HG03280 (cell line): ENCODE results near the gene EFHC2.

ENCODE experiments used
- ATAC-seq: cut with Tn5 transposase; IDR thresholded peaks from one replicate; pipeline ENCODE4 v1.9.1; 2021; ENCODE audit warnings: mild to moderate bottlenecking, moderate library complexity; ENCODE audit not compliant: unreplicated experiment

Gene EFHC2

DNA sequence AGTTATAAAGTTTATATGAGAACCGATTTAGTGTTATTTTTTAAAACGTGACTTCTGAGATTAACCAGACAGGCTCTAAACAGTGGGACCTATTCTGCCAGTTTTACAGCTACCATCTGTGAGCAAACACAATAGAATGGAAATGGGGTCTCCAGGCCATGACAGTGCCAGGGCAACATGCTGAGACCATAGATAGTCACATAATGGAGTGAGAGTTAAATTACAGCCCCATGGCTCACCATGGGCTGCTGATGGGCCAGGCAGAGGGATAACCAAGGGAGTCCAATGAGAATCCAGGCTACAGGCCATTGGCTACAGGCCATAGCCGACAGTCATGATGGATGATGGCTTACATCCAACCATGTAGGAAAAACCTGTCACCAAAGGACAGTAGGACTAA lies 186.7 kb downstream of the EFHC2 start:
- no peak for ATAC-seq

DNA sequence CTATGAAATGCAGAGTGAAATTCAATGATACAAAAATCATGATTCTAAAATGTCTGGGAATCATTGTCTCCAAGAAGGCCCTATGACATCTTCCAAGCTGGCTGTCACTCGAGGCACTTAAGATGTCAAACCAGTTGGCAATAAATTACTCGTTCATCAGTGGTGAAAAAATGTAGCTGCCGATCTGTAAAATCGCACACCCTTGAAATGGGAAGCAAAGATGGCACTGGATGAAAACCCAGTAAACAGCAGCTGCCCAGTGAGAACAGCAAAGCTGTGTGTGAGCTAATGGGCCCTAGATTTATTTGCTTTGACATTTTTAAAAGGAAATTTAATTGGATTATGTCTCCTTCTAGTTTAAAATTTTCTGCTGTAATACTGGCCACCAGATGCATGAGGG lies 188.3 kb downstream of the EFHC2 start:
- ATAC-seq, result no peak

DNA sequence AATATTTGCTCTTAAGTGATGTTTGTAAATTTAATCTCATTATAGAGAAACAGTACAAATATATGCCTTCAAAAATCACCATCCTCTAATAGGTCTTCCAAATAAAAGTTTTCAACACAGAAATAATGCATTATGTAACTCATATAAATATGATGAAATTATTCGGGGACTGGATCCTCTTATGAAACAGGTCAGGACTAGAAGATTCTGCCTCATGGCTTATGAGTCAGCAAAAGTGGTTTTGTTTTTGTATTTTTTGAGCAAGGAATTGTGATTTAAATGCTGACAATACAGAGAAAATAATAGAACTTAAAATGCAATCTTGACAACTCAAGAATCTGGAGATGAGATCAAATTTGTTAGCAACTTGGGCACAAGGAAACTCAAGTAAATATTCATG lies 190.6 kb downstream of the EFHC2 start:
- ATAC-seq, result no peak

DNA sequence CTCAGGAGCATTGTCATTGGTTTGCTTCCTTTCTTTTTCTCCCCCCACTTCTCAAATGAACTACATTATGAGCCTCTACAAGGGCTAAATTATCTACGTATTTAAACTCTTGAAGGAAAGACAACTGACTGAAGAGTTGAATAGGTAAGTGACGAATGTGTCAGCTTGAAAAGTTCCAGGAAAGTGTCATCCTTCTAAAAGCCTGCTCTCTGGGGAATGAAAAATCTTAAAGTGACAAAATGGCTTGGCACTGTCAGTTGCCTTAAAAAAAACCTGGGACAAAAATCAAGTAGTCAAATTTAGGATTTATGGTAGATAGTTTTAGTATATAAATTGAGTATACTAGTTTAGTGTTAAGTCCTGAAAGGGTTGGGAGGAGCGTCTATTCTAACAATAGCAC lies 196.3 kb downstream of the EFHC2 start:
- no peak for ATAC-seq

DNA sequence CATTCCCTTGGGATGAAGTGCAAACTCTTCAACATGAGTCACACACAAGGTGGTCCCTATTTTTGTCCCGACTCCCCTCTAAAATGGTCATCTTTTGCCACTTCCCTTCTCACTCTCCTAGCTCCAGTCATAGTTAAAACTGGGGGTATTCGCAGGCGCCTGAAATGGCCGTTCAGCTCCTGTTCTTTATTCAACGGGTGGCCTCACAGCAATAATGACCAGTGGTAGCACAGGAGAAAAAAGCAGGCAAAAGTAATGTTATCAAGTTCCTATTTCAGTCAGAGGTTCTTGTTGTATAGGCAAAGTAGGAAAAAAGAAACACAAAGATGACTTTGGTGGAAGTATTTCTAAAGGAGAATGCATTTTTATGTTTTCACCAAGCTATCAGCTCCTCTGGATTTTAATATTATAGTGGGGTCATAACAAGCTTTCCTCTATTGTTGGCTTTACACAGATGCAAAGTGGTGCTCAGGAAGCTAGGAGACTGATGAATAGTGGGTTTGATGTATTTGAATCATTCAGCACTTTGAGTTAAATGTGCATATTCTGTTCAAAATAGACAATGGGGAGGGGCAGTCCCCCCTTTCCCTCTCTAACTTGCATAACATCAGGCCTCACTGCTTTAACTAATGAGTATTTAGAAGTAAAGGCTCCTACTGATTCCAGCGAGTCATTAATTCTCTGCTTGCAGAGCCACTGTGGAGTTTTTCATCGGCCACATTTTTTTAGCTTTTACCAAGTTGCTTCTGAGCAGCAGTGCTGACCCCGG lies 199.1 kb downstream of the EFHC2 start:
- ATAC-seq, result no peak

DNA sequence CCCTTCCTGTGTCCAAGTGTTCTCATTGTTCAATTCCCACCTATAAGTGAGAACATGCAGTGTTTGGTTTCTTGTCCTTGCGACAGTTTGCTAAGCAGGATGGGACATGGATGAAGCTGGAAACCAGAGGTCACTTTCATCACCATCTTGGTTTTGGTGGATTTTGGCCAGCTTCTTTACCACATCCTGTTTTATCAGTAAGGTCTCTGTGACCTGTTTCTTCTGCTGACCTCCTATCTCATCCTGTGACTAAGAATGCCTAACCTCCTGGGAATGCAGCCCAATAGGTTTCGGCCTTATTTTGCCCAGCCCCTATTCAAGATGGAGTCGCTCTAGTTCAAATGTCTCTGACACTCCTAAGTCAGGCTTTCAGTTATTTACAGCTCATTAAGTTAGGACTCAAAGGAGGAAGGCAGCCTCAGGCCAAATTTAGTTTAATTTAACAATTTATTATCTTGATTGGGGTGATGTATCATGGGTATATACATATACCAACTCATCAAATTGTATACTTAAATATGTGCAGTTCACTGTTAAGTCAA lies 200.3 kb downstream of the EFHC2 start:
- no peak for ATAC-seq

DNA sequence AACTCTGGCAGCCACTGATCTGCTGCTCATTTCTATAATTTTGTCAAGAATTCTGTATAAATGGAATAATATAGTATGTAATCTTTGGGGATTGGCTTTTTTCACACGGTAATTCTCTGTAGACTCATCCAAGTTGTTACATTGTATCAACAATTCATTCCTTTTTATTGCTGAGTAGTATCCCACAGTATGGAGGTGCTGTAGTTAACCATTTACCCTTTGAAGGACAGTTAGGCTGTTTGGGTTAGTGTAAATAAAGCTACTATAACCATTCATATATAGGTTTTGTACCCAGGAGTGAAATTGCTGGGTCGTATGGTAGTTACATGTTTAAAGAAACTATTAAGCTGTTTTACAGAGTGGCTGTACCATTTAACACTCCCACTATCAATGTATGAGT lies 213.3 kb downstream of the EFHC2 start:
- no peak for ATAC-seq

DNA sequence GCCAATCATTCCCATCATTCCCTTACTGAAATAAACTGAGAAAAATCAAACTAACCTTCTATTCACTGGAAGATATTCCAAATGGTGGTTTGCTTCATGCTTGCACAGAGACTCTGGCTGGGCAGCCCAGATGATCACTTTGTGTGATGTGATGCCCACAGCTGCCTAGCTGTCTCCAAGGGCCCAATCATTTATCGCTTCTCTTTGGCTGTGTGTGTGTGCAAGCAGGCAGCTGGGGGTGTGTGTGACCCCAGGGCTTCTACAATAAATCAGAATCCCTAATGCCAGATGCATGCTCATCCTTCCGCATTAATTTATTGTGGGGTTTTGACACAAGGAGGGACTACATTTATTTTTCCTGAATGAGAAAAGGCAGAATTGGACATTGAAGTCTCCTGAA lies 230.1 kb downstream of the EFHC2 start:
- ATAC-seq, result no peak

DNA sequence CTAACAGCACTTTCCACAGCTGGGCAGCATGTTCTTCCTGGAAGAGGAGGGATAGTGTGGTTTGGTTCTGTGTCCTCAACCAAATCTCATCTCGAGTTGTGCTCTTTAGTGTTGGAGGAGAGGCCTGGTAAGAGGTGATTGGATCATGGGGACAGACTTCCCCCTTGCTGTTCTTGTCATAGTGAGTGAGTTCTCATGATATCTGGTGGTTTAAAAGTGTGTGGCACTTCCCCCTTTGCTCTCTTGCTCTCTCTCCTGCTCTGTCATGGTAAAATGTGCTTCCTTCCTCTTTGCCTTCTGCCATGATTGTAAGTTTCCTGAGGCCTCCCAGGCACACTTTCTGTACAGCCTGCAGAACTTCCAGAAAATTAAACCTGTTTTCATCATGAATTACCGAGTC lies 236.6 kb downstream of the EFHC2 start:
- ATAC-seq, result no peak

DNA sequence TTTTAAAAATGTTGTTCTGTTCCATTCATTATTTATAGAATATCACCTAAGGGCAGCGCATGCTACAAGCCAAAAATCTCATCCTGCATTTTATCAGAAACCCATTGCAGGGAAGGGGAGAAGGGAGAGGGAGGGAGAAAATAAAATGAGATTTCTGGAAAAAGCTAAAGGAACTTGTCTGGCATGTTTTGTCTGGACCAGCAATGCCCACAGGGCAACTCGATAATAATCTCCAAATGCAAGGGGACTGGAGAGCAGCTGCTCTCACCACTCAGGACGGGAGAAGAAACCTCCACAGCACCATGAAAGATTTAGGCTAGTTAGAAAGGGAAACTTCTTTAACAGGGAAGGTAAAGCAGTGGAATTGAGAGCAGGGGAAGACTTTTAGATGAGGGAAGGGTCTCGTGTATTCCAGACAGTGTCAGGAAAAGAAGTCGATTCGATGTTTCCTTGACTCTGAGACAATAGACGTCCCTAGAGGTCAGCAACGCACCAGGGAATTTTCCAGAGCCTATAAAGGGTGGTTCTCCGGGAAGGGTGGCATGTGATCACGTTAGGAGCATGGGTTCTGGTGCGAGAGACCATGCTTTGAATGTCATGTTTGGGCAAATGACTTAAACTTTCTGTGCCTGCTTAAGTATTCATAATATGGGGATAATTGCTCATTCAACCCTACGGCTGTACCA lies 238.1 kb downstream of the EFHC2 start:
- ATAC-seq, result no peak

DNA sequence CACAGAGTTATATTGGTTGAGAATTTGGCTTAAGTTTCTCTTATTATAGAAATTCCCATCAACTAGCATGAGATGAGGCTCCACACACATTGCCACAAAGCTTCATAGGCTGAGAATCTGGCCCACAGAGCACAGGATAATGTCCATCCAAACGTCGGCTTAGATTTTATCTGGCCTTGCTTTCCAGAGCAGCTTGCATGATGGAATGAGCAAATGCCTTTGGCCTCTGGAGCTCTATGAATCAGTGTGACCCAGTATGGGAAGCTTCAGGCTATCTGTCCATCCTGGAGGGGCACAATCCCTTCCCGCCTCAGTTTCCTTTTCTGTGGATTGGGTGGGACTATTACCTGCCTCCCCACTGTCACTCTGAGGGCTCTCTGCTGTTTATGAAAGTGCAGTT lies 238.8 kb downstream of the EFHC2 start:
- ATAC-seq, result no peak

DNA sequence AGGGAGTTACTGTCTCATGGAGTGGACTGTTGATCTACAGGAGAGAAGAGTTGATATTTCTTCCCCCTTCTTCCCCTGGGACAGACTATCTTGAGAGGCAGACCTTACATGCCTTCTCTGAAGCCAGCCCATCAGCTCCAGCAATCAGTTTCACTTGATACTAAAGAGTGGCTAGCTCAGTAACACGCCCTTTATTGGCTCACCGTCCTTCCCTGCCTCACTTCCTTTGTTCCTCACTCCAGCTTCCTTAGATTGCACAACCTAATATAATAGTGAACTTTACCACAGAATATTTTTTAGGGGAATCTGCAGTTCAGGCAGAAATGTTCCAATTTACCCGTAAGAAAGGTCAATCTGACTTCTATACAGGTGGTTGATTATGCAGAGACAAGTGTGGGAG lies 242.2 kb downstream of the EFHC2 start:
- ATAC-seq, result no peak

DNA sequence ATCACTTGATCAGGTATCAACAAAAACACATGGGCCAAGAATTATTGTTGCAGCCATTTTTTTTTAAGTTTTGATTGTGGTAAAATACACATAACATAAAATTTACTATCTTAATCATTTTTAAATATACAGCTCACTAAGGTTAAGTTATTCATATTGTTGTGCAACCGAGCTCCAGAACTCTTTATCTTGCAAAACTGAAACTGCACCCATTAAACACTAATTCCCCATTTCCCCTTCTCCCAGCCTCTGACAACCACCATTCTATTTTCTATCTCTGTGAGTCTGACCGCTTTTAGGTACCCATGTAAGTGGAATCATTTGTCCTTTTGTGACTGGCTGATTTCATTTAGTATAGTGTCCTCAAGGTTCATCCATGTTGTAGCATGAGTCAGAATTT lies 244.1 kb downstream of the EFHC2 start:
- no peak for ATAC-seq
